A673 (cell line): ENCODE measurements around the gene NGB.

ENCODE experiments used
- CTCF ChIP-seq: fragments of 300-800, 200-600 bp; sonication (generic); conservative IDR thresholded peaks from 2 replicates; pipeline ENCODE4 v1.5.1; 2017; ENCODE audit warnings: low read depth, mild to moderate bottlenecking, antibody characterized with exemption, low read length, moderate library complexity, mixed read lengths
- EZH2 ChIP-seq: fragments of 200-600 bp; sonication (generic); IDR thresholded peaks from 2 replicates; pipeline ENCODE4 v1.6.1; 2017; ENCODE audit warnings: borderline replicate concordance, low read depth, mild to moderate bottlenecking, mixed read lengths, antibody characterized with exemption, low read length; ENCODE audit not compliant: poor library complexity, severe bottlenecking

- no peak for TF ChIP-seq CTCF
- no peak for TF ChIP-seq EZH2
These were observed 6.4 kb downstream of the NGB start for GRCh38 chr14:77264466-77265186.
